Body of pancreas (tissue), 4 donors: ENCODE measurements around the gene GBP4.

Experiments
- POLR2A ChIP-seq, 3 donors: fragments of 450-650 bp; IDR thresholded peaks; one replicate each; pipeline ENCODE4 v1.6.1; 2016; ENCODE audit warnings: antibody characterized with exemption in 3 of 3, mild to moderate bottlenecking in 2 of 3
- TF ChIP-seq, protein P1 (sequence below), 7 experiments: fragments of 450-650 bp in 4 of 7; fragments of 200-600 bp in 3 of 7; sonication (generic) in 3 of 7; IDR thresholded peaks; one replicate each; pipeline ENCODE4 v1.5.1; 2016 to 2019; ENCODE audit warnings: antibody characterized with exemption in 7 of 7

GRCh38 chr1:89206373-89206772 is 7.6 kb upstream of the GBP4 start:
- TF ChIP-seq, protein P1, sequence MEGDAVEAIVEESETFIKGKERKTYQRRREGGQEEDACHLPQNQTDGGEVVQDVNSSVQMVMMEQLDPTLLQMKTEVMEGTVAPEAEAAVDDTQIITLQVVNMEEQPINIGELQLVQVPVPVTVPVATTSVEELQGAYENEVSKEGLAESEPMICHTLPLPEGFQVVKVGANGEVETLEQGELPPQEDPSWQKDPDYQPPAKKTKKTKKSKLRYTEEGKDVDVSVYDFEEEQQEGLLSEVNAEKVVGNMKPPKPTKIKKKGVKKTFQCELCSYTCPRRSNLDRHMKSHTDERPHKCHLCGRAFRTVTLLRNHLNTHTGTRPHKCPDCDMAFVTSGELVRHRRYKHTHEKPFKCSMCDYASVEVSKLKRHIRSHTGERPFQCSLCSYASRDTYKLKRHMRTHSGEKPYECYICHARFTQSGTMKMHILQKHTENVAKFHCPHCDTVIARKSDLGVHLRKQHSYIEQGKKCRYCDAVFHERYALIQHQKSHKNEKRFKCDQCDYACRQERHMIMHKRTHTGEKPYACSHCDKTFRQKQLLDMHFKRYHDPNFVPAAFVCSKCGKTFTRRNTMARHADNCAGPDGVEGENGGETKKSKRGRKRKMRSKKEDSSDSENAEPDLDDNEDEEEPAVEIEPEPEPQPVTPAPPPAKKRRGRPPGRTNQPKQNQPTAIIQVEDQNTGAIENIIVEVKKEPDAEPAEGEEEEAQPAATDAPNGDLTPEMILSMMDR (IDR thresholded peaks at IDR 0.05): no peak
- TF ChIP-seq POLR2A (IDR thresholded peaks at IDR 0.05): no peak
